ENCODE measurements around the gene KRCC1. TPM values are rescaled to one million over a fixed set of nuclear protein-coding genes. Genes with fewer than 3 reads are reported as not detected.

Gene KRCC1
- polyA plus RNA-seq, 3 donors = 10.8 to 31.6 (median 24.7) TPM

DNA sequence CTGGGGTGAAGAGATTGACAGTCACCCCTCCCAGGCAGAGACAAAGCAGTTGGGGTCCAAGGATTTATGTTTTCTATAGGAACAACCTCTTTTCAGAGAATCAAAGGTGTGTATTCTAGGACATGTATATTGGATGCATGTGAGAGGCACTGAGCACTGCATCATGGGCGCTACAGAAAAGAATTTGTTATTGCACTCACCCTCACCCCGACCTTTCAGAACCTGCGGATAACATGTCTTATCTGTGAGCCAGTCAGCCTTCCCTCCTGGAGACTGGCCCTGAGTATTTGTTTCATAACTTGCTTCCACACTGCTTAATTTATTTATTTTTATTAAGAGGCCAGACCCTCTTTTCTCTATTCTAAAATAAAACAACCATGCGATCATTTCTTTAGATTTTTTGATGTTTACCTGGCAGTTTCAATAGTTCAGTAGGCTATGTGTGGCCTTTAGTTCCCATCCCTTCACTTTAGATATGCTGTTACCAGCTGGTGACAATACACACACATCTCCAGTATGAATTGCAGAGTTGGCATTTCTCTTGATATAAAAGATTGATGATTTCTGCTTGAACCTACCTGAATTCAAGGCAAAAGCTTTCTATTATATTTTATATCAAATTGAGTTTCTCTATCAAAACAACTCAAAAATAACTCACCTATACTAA is 42.4 kb upstream of the KRCC1 start:
- Histone ChIP-seq H3K27ac (ENCODE audit: low read depth in 1 of 2, low read length in 2 of 2) (no peak overlapping the region), H4K20me1 (ENCODE audit: insufficient read depth, low read length) (no peaks in the 10 kb centered on the region), H3K4me1 (ENCODE audit: control insufficient read depth in 1 of 2, insufficient read depth in 2 of 2, low read length in 2 of 2) (peaks cover 0 to 5% of the 10 kb centered on the region in 2 donors), H3K79me2 (ENCODE audit: insufficient read depth, low read length) (no peaks in the 10 kb centered on the region), H3K27me3 (ENCODE audit: control insufficient read depth in 2 of 2, insufficient read depth in 2 of 2, low read length in 2 of 2) (no peaks in the 10 kb centered on the region), H2AFZ (ENCODE audit: insufficient read depth, low read depth, low read length, poor library complexity, severe bottlenecking) (no peak overlapping the region), H3K36me3 (replicated peaks in 1 of 2; ENCODE audit: control insufficient read depth in 1 of 2, insufficient read depth in 2 of 2, low read length in 2 of 2) (no peaks in the 10 kb centered on the region), H3K9me3 (replicated peaks in 1 of 2; ENCODE audit: control insufficient read depth in 1 of 2, insufficient read depth in 1 of 2, low read length in 2 of 2) (no peaks in the 10 kb centered on the region), H3K4me2 (replicated peaks; ENCODE audit: extremely low read depth, low read length, poor library complexity, severe bottlenecking) (no peak overlapping the region), H3K9ac (ENCODE audit: insufficient read depth, low read length, poor library complexity, severe bottlenecking) (no peak overlapping the region), H3K4me3 (replicated peaks in 1 of 3; ENCODE audit: low read depth in 2 of 3, low read length in 3 of 3) (no peak overlapping the region)
- Mint-ChIP-seq H3K27ac (no peak overlapping the region), H3K4me1 (peaks cover 6% of the 10 kb centered on the region), H3K27me3 (ENCODE audit: low read depth in 3 of 3) (peaks cover 0 to 3% (median 3%) of the 10 kb centered on the region in 3 donors), H3K9me3 (peaks cover 0 to 10% (median 0%) of the 10 kb centered on the region in 7 donors), H3K4me3 (no peak overlapping the region), H3K36me3 (no peaks in the 10 kb centered on the region)
- no peak for DNase-seq
- no CpG with 5 or more reads among the region's 4 CpGs for WGBS (ENCODE audit: insufficient coverage)
- TF ChIP-seq, protein P1, sequence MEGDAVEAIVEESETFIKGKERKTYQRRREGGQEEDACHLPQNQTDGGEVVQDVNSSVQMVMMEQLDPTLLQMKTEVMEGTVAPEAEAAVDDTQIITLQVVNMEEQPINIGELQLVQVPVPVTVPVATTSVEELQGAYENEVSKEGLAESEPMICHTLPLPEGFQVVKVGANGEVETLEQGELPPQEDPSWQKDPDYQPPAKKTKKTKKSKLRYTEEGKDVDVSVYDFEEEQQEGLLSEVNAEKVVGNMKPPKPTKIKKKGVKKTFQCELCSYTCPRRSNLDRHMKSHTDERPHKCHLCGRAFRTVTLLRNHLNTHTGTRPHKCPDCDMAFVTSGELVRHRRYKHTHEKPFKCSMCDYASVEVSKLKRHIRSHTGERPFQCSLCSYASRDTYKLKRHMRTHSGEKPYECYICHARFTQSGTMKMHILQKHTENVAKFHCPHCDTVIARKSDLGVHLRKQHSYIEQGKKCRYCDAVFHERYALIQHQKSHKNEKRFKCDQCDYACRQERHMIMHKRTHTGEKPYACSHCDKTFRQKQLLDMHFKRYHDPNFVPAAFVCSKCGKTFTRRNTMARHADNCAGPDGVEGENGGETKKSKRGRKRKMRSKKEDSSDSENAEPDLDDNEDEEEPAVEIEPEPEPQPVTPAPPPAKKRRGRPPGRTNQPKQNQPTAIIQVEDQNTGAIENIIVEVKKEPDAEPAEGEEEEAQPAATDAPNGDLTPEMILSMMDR (IDR thresholded peaks at IDR 0.05) = no peak
- intact Hi-C loops (cut with micrococcal nuclease) = no loop called here

DNA sequence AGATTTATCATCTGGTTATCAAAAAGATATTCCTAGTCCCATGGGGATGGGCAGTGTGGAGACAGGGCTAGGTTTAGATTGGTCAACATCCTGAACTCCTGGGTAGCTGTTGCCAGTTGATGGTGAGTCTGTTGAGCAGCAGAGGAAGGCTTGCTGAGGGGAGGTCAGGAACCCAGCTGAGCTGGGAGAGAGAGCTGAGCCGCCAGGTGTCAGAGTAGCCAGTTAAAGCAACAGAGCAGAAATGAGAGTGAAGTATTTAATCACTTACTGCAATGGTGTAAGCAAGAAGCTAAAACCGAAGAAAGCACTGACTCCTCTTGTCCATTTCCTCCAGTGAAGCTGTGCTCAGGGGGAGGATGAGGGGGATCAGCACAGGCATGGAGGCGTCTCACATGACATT is 41.6 kb upstream of the KRCC1 start:
- H3K27me3 ChIP-seq (ENCODE audit: control insufficient read depth in 2 of 2, insufficient read depth in 2 of 2, low read length in 2 of 2) = no peaks in the 10 kb centered on the region
- no peaks in the 10 kb centered on the region for H3K9me3 ChIP-seq (replicated peaks in 1 of 2; ENCODE audit: control insufficient read depth in 1 of 2, insufficient read depth in 1 of 2, low read length in 2 of 2)
- H3K36me3 ChIP-seq (replicated peaks in 1 of 2; ENCODE audit: control insufficient read depth in 1 of 2, insufficient read depth in 2 of 2, low read length in 2 of 2) = no peaks in the 10 kb centered on the region
- TF ChIP-seq, protein P1 (IDR thresholded peaks at IDR 0.05) = no peak
- no peak for DNase-seq
- no peak overlapping the region for H3K4me3 ChIP-seq (replicated peaks in 1 of 3; ENCODE audit: low read depth in 2 of 3, low read length in 3 of 3)
- no peak overlapping the region for H3K4me3 Mint-ChIP-seq
- H3K36me3 Mint-ChIP-seq = no peaks in the 10 kb centered on the region
- no peaks in the 10 kb centered on the region for H4K20me1 ChIP-seq (ENCODE audit: insufficient read depth, low read length)
- H3K4me2 ChIP-seq (replicated peaks; ENCODE audit: extremely low read depth, low read length, poor library complexity, severe bottlenecking) = no peak overlapping the region
- peaks cover 15% of the 10 kb centered on the region for H3K4me1 Mint-ChIP-seq
- H3K27ac ChIP-seq (ENCODE audit: low read depth in 1 of 2, low read length in 2 of 2) = no peak overlapping the region
- peaks cover 0 to 3% (median 0%) of the 10 kb centered on the region in 3 donors for H3K27me3 Mint-ChIP-seq (ENCODE audit: low read depth in 3 of 3)
- no peak overlapping the region for H2AFZ ChIP-seq (ENCODE audit: insufficient read depth, low read depth, low read length, poor library complexity, severe bottlenecking)
- intact Hi-C loops (cut with micrococcal nuclease) = no loop called here
- H3K9me3 Mint-ChIP-seq = peaks cover 0 to 10% (median 0%) of the 10 kb centered on the region in 7 donors
- H3K27ac Mint-ChIP-seq = no peak overlapping the region
- WGBS (ENCODE audit: insufficient coverage) = 80% methylated on average over 1 of the region's 3 CpGs
- no peaks in the 10 kb centered on the region for H3K79me2 ChIP-seq (ENCODE audit: insufficient read depth, low read length)
- peaks cover 3 to 10% of the 10 kb centered on the region in 2 donors for H3K4me1 ChIP-seq (ENCODE audit: control insufficient read depth in 1 of 2, insufficient read depth in 2 of 2, low read length in 2 of 2)
- H3K9ac ChIP-seq (ENCODE audit: insufficient read depth, low read length, poor library complexity, severe bottlenecking) = no peak overlapping the region
